Caco-2 (cell line): ENCODE results near the gene MR1. TPM values are rescaled to one million over a fixed set of nuclear protein-coding genes. Genes with fewer than 3 reads are reported as not detected.

Source experiments
- BruUV-seq: library from RNA; stranded (reverse); fragments of 400-500 nt; replicated peaks from 2 replicates; lab custom pipeline; 2021; lab: Mats Ljungman, UMichigan
- CTCF ChIA-PET: fragments of 300-600 bp; sonication (Branson Sonifier 250); formaldehyde crosslinking; loops from one replicate; lab custom pipeline; 2022; ENCODE audit warnings: antibody characterized with exemption; lab: Charles Lee
- POLR2A ChIA-PET: fragments of 300-600 bp; sonication (Branson Sonifier 250); formaldehyde crosslinking; loops from one replicate; lab custom pipeline; 2022; ENCODE audit warnings: antibody characterized with exemption; lab: Charles Lee
- DNase-seq, 2 experiments: peaks; one replicate each; pipeline versions ENCODE4 v3.0.0 to v3.0.0-alpha.2; 2020 to 2022
- H3K27me3 ChIP-seq: replicated peaks from 2 replicates; pipeline ENCODE4 v1.6.0; 2011; ENCODE audit warnings: low read length; ENCODE audit not compliant: control insufficient read depth, insufficient read depth
- H3K36me3 ChIP-seq: 2 replicates; pipeline ENCODE4 v1.5.1; 2011; ENCODE audit warnings: low read length; ENCODE audit not compliant: control insufficient read depth, insufficient read depth
- H3K4me1 ChIP-seq: fragments of 250-450 bp; sonication (Bioruptor Pico); 2 replicates; pipeline ENCODE4 v1.5.1; 2020; ENCODE audit warnings: mild to moderate bottlenecking
- H3K4me3 ChIP-seq: 2 replicates; pipeline ENCODE4 v1.5.1; 2011; ENCODE audit warnings: low read depth, mild to moderate bottlenecking, control low read depth, low read length
- H3K9me3 ChIP-seq: fragments of 250-450 bp; sonication (Bioruptor Pico); 2 replicates; pipeline ENCODE4 v1.5.1; 2020; ENCODE audit warnings: mild to moderate bottlenecking, moderate library complexity
- H3K27ac Mint-ChIP-seq: one replicate; pipeline ENCODE4 v1.8.0; 2022; ENCODE audit warnings: mixed read lengths; ENCODE audit not compliant: unreplicated experiment
- H3K27me3 Mint-ChIP-seq: one replicate; pipeline ENCODE4 v1.8.0; 2022; ENCODE audit warnings: mixed read lengths; ENCODE audit not compliant: insufficient read depth, unreplicated experiment
- H3K36me3 Mint-ChIP-seq: one replicate; pipeline ENCODE4 v1.8.0; 2022; ENCODE audit warnings: mild to moderate bottlenecking, mixed read lengths; ENCODE audit not compliant: insufficient read depth, unreplicated experiment
- H3K4me1 Mint-ChIP-seq: one replicate; pipeline ENCODE4 v1.8.0; 2022; ENCODE audit warnings: low read depth, mixed read lengths; ENCODE audit not compliant: unreplicated experiment
- H3K4me3 Mint-ChIP-seq: one replicate; pipeline ENCODE4 v1.8.0; 2022; ENCODE audit warnings: mild to moderate bottlenecking, moderate library complexity, mixed read lengths; ENCODE audit not compliant: unreplicated experiment
- H3K9me3 Mint-ChIP-seq: one replicate; pipeline ENCODE4 v1.8.0; 2022; ENCODE audit warnings: mixed read lengths; ENCODE audit not compliant: unreplicated experiment
- intact Hi-C: fragments of 100-400 bp; cut with micrococcal nuclease; formaldehyde crosslinking; loops from one replicate; pipeline ENCODE4 v1.10.0; 2022; ENCODE audit not compliant: unreplicated experiment
- total RNA-seq: library from RNA; stranded (reverse); gene quantifications from 2 replicates; pipeline ENCODE4 v1.2.3, GENCODE V29; 2022
- TF ChIP-seq, protein P1 (sequence below), 2 experiments: fragments of 200-600 bp in 1 of 2; IDR thresholded peaks; 1 replicate in 1 of 2; 2 replicates in 1 of 2; pipeline versions ENCODE4 v1.5.1 to v1.8.0; 2011 to 2022; ENCODE audit warnings: antibody characterized with exemption in 1 of 2, control low read depth in 1 of 2, inconsistent platforms in 1 of 2, low read depth in 1 of 2, low read length in 1 of 2, mild to moderate bottlenecking in 1 of 2, moderate library complexity in 1 of 2; ENCODE audit not compliant: insufficient read depth in 1 of 2, severe bottlenecking in 1 of 2, unreplicated experiment in 1 of 2

The MR1 gene
- total RNA-seq, 1 experiment from 2014 or later, result 2.5 TPM

GRCh38 chr1:180997843-180998504, 35.8 kb upstream of the MR1 start:
- TF ChIP-seq, protein P1, sequence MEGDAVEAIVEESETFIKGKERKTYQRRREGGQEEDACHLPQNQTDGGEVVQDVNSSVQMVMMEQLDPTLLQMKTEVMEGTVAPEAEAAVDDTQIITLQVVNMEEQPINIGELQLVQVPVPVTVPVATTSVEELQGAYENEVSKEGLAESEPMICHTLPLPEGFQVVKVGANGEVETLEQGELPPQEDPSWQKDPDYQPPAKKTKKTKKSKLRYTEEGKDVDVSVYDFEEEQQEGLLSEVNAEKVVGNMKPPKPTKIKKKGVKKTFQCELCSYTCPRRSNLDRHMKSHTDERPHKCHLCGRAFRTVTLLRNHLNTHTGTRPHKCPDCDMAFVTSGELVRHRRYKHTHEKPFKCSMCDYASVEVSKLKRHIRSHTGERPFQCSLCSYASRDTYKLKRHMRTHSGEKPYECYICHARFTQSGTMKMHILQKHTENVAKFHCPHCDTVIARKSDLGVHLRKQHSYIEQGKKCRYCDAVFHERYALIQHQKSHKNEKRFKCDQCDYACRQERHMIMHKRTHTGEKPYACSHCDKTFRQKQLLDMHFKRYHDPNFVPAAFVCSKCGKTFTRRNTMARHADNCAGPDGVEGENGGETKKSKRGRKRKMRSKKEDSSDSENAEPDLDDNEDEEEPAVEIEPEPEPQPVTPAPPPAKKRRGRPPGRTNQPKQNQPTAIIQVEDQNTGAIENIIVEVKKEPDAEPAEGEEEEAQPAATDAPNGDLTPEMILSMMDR (IDR thresholded peaks at IDR 0.05; ENCODE audit: insufficient read depth in 1 of 2, low read depth in 1 of 2, low read length in 1 of 2, severe bottlenecking in 1 of 2, unreplicated experiment in 1 of 2), result no peak
- Histone ChIP-seq H3K4me3 (no peak overlapping the region), H3K4me1 (no peaks in the 10 kb centered on the region), H3K36me3 (no peaks in the 10 kb centered on the region), H3K27me3 (no peaks in the 10 kb centered on the region), H3K9me3 (no peaks in the 10 kb centered on the region)
- Mint-ChIP-seq H3K4me3 (no peak overlapping the region), H3K36me3 (peaks cover 22% of the 10 kb centered on the region), H3K9me3 (no peaks in the 10 kb centered on the region), H3K4me1 (peaks cover 6% of the 10 kb centered on the region), H3K27me3 (no peaks in the 10 kb centered on the region), H3K27ac (no peak overlapping the region)
- no TSS peak for BruUV-seq
- intact Hi-C loops, result no loop called here
- CTCF ChIA-PET, result no interaction called here
- DNase-seq, result no peak
- POLR2A ChIA-PET, result no interaction called here

DNA sequence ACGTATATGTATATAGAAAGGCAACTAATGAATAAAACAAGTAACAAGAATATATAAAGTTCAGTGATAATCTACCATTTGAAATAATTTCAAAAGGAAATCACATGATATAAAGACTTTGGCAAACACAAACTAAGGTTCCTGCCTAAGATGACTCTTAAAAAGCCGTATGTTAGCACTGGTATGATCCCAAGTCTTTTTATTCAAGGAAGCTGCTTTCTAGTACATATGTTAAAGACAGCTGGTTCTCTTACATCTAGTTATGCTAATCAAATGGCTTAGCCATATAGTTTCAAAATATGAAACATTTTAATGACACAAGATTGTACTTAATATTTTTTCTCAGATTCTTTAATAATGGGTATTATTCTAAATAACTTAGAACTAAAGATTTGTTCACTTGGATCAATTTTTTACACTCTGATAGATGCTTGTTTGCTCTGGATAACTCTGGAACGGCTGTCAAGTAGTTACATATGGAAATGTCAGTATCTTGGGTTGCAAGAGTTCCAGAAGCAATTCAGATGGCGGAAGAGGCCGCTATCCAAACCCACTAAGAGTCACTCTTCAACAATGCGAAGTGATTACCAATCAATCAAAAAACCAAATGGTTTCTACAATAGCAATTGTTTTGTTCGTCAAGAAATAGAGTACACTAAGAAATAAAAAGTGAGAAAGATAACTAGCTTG, 32.5 kb upstream of the MR1 start:
- ChIA-PET CTCF (no interaction called here), POLR2A (interaction anchor here (0.6 kb wide), 1 partner anchor 59 kb away, joined by 4 read pairs; no protein-coding TSS in a partner anchor)
- TF ChIP-seq, protein P1 (IDR thresholded peaks at IDR 0.05; ENCODE audit: insufficient read depth in 1 of 2, low read depth in 1 of 2, low read length in 1 of 2, severe bottlenecking in 1 of 2, unreplicated experiment in 1 of 2), result no peak
- no peaks in the 10 kb centered on the region for H3K9me3 Mint-ChIP-seq
- H3K27ac Mint-ChIP-seq, result no peak overlapping the region
- intact Hi-C loops, result no loop called here
- no TSS peak for BruUV-seq
- no peaks in the 10 kb centered on the region for H3K27me3 Mint-ChIP-seq
- H3K4me1 Mint-ChIP-seq, result no peaks in the 10 kb centered on the region
- Histone ChIP-seq H3K4me1 (no peaks in the 10 kb centered on the region), H3K9me3 (no peaks in the 10 kb centered on the region), H3K36me3 (no peaks in the 10 kb centered on the region), H3K4me3 (no peak overlapping the region), H3K27me3 (no peaks in the 10 kb centered on the region)
- DNase-seq, result no peak
- no peak overlapping the region for H3K4me3 Mint-ChIP-seq
- H3K36me3 Mint-ChIP-seq, result peaks cover 22% of the 10 kb centered on the region

DNA sequence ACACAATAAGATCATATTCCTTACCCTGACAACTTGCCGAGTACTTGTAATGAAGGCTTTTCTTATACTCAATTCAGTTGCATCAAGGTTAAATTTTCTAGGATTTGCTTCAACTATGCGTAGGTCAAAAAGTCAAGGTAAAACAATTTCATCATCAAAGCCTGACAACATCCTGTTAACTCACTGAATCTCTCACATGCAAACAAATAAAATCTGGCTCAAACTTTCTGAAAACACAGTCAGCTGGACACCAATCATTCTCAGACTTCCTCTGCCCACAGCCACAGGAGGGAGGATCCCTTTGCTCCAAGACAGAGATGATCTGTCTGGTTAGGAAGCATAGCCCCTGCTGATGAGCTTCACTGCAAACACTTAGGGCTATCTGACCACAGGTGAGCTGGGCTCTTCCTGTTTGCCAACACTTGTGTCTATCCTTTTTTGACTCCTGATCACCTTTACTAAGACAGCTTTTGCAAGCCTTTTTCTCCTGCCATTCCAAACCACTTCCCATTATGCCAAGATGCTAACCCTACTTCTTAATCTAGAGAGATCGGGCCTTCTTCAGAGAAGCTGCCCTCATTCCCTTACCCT, 31.1 kb upstream of the MR1 start:
- Histone ChIP-seq H3K9me3 (no peaks in the 10 kb centered on the region), H3K27me3 (no peaks in the 10 kb centered on the region), H3K36me3 (no peaks in the 10 kb centered on the region; the same call in 1 of the 2 replicates), H3K4me1 (no peaks in the 10 kb centered on the region), H3K4me3 (no peak overlapping the region)
- CTCF ChIA-PET, result no interaction called here
- H3K4me1 Mint-ChIP-seq, result no peaks in the 10 kb centered on the region
- H3K27ac Mint-ChIP-seq, result no peak overlapping the region
- DNase-seq, result no peak
- peaks cover 22% of the 10 kb centered on the region for H3K36me3 Mint-ChIP-seq
- no peaks in the 10 kb centered on the region for H3K9me3 Mint-ChIP-seq
- H3K4me3 Mint-ChIP-seq, result no peak overlapping the region
- H3K27me3 Mint-ChIP-seq, result no peaks in the 10 kb centered on the region
- TF ChIP-seq, protein P1 (IDR thresholded peaks at IDR 0.05; ENCODE audit: insufficient read depth in 1 of 2, low read depth in 1 of 2, low read length in 1 of 2, severe bottlenecking in 1 of 2, unreplicated experiment in 1 of 2), result no peak
- intact Hi-C loops, result no loop called here
- no TSS peak for BruUV-seq
- POLR2A ChIA-PET, result no interaction called here
